NCI-H1417 (cell line): ENCODE results near the gene S1PR1.
A peak's percentile ranks its signal among the peaks of the same experiment; 100 is the strongest.

Experiments used
- DNase-seq, 3 experiments: peaks; one replicate each; lab custom pipeline; 2025; lab: John Stamatoyannopoulos, UW

Gene S1PR1

GRCh38 chr1:101245246-101245927 lies 8.6 kb downstream of the S1PR1 start:
- DNase-seq, result no peak

DNA sequence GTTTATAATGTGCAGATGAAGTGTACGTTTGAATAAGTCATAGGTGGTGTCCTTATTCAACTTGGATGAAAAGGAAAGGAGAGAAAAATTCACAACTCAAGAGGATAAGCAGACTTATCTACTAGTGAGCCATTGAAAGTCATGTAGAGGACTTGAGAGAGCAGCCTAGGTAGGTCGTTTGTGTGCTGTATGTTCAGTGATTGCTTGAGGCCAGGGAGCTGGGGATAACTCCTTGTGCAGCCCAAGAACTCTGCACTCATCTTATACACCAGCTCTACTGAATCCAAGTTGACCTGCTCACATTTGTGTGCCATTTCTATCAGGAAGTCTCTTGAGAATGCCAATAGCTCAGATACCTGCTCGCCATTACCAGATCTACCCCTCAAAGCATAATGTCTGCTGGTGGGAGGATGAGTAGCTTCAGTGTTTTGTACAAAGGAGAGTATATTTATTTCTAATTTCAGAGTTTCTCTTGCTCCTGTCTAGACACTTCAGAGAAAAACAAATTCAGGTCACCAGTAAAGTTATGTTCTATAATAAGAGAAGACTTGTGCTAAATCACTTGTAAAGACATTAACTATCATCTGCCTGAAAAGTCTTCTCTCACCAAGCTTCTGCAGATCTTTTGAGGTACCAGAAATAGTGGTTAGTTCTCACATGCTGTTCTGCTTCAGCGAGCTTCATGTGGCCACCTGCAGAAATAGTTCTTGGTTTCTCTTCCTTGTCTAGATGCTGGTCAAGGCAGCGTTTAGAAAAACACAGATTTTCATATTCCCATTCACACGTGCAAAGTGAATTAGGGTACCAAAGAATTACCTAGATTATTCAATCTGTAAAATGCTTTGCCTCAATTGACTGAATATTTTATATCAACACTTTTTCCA lies 10.8 kb downstream of the S1PR1 start:
- DNase-seq, result no peak

GRCh38 chr1:101250222-101250621 lies 13.4 kb downstream of the S1PR1 start:
- no peak for DNase-seq

DNA sequence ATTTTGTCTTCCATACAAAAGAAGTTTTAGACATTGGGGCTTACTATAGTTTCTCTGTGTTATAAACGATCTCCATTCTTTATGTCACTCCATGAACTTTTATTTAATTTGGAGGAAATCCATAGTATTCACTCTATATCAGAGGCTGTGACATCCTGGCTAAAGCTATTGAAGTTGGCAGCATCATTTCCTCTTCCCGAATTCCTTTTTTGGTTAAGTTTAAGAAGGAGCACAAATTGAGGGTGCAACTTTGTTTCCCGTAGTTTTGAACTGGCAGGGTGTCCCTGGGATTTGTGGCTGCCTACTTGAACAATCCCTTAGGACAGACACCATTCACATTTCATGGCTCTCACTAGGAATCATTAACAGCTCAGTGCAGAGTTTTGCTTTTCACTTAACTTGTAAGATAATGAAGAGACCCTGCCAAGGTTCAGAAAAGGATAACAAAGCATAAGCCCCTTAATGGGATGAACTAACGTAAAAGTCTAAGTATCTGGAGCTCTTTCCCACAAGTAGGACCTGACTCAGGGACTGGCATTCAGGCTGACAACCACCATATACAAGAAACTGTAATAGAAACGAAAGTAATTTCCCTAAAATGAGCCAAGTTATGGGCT lies 13.9 kb downstream of the S1PR1 start:
- no peak for DNase-seq

DNA sequence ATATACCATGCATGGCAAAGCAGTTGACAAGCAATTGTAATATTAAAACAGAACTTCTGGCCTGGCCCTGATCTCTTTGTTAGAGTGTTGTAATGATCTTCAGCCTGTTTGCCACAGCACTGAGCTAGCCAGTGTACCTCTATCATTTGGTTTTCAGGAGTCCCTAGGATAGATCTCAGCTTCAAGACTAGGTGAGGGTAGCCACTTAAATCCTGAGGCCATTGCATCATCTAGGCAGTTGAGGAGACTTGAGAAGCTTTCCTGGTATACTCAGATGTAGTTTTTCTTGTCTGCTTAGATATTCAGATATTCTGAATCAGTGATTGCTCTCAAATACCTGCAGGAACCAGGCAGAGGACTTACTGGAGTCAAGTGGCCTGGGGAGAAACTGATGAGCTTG lies 14.7 kb downstream of the S1PR1 start:
- no peak for DNase-seq

- peak in 1 of 3 experiments; percentile 33 for DNase-seq
Observed at GRCh38 chr1:101253976-101254674, 17.3 kb downstream of the S1PR1 start.

DNA sequence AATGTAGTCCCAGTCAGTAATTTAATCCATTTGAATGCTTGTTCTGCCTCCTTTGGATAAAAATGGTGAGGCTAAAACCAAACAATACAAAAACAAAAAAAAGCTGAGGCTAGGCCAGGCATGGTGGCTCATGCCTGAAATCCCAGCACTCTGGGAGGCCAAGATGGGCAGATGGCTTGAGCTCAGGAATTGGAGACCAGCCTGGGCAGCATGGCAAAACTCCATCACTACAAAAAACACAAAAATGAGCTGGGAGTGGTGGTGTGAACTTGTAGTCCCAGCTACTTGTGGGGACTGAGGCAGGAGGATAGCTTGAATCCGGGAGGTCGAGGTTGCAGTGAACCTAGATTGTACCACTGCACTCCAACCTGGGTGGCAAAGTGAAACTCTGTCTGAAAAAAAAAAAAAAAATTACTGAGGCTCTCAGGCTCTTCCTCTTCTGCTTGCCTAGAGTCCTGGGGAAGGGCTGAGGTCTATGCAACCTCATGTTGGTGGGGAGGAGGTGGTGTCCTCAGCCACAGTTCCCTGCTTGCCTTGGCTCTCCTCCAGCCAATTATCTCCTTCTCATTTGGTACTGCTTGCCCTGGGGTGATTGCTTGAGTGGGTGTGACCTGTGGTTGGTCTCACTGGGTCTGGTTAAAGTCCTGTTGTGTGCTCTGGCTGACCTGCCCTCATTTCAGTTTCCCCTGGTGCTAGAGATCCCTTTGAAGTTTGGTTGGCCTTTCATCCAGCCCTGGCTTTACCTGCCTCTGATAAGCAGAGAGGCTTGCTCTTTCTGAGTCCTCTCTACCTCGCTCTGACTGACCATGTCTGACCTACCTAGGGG lies 20.9 kb downstream of the S1PR1 start:
- DNase-seq, result peak in 1 of 3 experiments; percentile 36

GRCh38 chr1:101259744-101260148 lies 22.9 kb downstream of the S1PR1 start:
- DNase-seq, result no peak

DNA sequence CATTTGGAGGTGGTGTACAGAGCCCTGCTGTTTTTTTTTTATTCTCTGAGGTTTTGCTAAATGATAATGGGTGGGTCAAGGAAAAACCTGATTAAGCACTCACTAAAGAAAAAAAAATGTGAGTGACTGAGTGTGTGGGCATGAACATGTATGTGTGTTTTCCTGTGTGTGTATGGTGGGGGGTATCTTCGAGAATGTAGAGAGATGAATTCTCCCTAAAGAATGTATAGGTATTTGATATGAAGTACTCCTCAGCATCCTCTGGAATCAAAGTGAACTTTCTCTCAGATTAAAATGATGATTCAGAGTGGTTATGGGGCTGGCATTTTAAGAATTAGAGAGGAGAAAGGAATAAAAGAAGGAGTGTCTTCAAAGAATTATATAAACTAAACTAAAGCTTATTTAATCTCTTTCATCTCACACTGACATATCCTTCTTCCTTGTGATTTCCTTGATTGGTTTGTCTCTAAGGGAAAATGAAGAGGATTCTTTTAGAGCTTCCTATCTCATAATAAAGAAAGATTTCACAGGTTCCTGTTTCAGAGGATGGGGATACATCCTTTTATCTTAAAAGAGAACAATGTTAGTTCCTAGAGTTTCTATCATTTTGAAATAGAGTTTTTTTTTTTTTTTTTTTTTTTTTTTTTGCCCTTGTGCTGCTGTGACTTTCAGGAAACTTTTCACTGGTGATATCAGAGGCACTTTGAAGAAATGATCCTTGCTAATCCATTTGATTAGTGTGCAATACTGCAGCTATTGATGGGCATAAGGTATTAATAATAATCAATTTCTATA lies 23.9 kb downstream of the S1PR1 start:
- DNase-seq, result no peak

GRCh38 chr1:101261623-101262022 lies 24.8 kb downstream of the S1PR1 start:
- DNase-seq, result no peak

DNA sequence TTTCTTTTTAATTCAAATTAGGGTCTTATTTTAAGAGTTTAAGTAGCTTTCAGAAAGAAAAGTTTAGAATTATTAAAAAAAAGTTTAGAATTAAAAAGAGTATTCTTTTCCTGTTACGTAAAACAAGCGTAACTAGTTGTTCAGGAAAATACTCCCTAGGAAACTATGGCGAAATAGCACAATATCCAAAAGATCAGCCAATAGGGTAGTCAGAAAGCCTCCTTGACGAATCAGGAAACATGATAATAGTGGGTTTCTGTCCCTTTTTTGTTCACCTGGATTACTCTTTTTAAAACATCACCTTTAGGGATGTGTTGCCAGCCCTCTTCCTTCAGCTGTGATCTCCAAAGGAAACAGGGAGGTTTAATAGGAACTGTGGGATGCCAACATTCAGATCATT lies 25.2 kb downstream of the S1PR1 start:
- DNase-seq, result no peak

DNA sequence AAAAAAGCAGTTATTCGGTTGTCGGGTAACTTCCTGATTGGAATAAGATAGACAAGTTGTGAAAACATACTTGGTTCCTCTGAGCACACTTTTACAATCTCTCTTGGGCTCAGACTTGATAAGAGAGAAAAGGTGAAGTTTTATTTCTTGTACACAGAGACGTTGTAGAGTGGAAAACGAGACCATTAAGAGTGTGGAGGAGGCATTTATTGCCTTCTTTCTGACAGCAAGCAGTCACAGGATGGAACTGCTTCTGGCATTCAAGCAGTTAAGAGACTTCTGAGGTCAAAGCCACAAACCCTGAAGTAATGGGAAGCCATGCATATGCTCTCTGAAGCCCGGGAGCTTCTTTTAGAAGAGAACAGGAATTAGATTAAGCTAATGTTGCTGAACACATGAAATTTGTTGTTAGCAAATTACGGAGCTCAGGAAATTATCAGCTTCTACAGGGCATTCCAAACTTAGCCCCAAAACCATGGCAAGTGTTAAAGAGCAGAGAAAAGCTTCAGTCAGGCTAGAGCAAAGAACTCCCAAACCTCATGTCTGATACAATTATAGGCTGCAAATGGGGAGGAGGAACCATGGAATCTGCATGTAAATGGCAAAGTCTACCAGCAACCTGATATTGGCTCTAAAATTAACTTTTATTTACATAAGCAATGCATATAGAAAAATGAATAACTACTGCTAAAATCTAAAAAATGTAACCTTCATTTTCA lies 26.0 kb downstream of the S1PR1 start:
- no peak for DNase-seq

DNA sequence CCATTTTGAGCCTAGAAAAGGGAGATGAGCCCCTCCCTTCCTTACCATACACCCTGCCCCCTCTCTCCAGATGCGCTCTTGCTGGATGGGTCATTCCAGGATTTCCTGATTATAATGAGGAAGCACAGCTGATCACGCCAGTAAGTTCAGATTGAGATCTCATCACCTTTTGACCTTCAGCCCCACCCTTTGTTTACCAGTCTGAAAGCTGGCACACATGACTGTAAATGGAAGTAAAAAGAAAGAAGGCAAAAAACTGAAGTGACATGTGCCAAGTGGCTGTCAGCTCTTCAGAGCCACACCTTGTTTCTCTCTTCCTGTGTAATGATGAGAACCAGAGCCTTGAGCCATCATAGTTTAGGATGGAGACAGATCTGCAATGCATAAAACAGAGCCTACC lies 27.9 kb downstream of the S1PR1 start:
- no peak for DNase-seq

DNA sequence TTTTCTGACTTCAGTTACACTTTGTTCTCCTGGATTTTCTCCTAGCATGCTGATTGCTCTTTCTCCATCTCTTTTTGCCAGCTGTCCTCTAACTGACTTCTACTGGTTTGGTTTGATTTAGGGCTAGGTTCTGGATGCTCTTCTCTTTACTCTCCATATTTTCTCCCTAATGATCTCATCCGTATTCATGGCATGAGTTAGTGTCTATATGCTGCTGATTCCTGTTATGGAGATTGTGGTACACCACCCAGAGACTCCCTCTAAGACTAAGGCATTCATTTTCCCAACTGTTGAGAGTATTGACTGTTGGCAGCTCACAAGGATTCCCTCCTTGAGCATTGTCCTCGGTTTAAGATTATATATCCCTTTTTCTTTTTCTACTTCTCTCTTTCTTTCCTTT lies 28.9 kb downstream of the S1PR1 start:
- no peak for DNase-seq

GRCh38 chr1:101267082-101267481 lies 30.3 kb downstream of the S1PR1 start:
- no peak for DNase-seq

DNA sequence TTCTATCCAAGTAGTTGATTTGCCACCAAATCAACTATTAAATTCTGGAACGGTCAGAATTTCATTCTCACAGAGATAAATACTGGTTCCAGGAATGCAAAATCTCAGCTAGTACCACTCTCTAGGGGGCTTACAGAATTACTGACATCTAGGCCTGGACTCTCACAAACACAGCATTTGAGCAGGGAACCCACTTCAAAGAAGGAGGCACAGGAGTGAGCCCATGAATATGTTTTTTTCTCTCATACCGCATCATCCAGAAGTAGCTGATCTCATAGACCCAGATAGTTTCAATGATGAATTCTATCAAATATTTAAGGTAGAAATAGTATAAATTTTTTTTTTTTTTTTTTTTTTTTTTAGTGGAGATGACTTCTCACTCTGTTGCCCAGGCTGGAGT lies 32.1 kb downstream of the S1PR1 start:
- DNase-seq, result no peak

GRCh38 chr1:101275672-101276071 lies 38.9 kb downstream of the S1PR1 start:
- DNase-seq, result no peak

- DNase-seq, result no peak
Observed at GRCh38 chr1:101276818-101277217, 40.0 kb downstream of the S1PR1 start.

GRCh38 chr1:101278238-101278637 lies 41.4 kb downstream of the S1PR1 start:
- DNase-seq, result no peak

- no peak for DNase-seq
Observed at GRCh38 chr1:101278845-101279244, 42.0 kb downstream of the S1PR1 start.
